Measurements from ENCODE around the gene DDIT4. TPM values are rescaled to one million over a fixed set of nuclear protein-coding genes. Genes with fewer than 3 reads are reported as not detected.

Gene DDIT4
- total and polyA plus RNA-seq, 9 of the 15 experiments (the other 6 are each of a cell fraction or from before 2014, with no cell fraction given), result 8.2 to 675 (median 159) TPM

DNA sequence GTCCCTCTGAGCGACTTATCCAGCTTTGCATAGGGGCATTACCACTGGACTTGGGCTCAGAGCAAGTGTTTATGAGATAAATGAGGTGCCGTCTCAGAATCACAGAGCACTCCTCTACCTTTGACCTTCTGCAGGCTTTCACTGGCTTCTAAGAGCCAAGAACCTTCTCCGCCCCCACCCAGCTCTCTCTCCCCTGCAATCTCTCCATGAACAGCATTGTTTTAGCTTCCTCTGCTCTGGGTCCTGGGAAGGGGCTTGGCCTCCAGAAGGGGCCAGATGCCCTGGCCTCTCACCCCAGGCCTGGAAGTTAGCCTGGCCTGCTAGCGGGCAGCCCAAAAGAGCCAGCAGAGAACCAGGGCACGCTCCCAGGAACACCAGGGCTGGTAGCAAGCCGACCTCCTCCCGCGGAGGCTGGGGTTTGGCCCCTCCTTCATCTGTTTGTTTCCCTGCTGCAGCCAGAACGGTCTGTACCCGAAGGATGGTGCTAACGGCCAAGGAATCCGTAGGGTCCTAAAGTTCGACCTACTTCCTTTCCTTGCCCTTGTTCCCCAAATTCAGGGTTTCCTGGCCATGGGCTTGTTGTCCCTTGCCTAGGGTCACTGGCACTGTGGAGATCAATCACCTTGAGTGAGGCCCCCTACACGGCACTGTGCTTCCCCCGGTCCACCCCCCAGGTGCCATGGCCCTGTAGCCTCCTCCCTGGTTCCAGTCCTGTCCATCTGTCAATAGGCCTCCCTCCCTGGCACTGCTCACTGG, 18.7 kb upstream of the DDIT4 start (continued):
- peak; percentile 18 for TF ChIP-seq CCNT2 (IDR thresholded peaks at IDR 0.05; ENCODE audit: borderline replicate concordance, extremely low read depth, insufficient read length, low read depth, low read length)
- no peak for TF ChIP-seq ZEB2 (IDR thresholded peaks at IDR 0.05)
- TF ChIP-seq MTF1 (CRISPR knock-in tag; IDR thresholded peaks at IDR 0.05; ENCODE audit: borderline replicate concordance), result no peak
- TF ChIP-seq XRCC4 (IDR thresholded peaks at IDR 0.05; ENCODE audit: extremely low read depth, insufficient read depth, insufficient read length), result no peak
- TF ChIP-seq POLR3G (IDR thresholded peaks at IDR 0.05; ENCODE audit: extremely low read depth, insufficient read length, insufficient replicate concordance), result no peak
- TF ChIP-seq MAZ (CRISPR knock-in tag; conservative IDR thresholded peaks at IDR 0.05 in 1 of 2, IDR thresholded peaks at IDR 0.05 in 1 of 2), result peak; percentile 84 to 90; a peak in 3 of 4 replicates
- TF ChIP-seq ZNF75A (CRISPR knock-in tag; IDR thresholded peaks at IDR 0.05), result 0 out of 2 replicates have a peak, but pooled peaks have one; percentile 39
- peak; percentile 12; the same call in 1 of the 2 replicates for TF ChIP-seq ZNF24 (IDR thresholded peaks at IDR 0.05)
- TF ChIP-seq CHD2 (IDR thresholded peaks at IDR 0.05; ENCODE audit: low read depth, low read length), result 0 out of 2 replicates have a peak, but pooled peaks have one; percentile 23
- 0 out of 2 replicates have a peak, but pooled peaks have one; percentile 32 for TF ChIP-seq ESRRA (IDR thresholded peaks at IDR 0.05; ENCODE audit: borderline replicate concordance, low read depth)
- TF ChIP-seq, protein P1, sequence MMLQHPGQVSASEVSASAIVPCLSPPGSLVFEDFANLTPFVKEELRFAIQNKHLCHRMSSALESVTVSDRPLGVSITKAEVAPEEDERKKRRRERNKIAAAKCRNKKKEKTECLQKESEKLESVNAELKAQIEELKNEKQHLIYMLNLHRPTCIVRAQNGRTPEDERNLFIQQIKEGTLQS (IDR thresholded peaks at IDR 0.05), result no peak
- TF ChIP-seq, protein P1 (CRISPR knock-in tag; conservative IDR thresholded peaks at IDR 0.05), result no peak
- no peak for TF ChIP-seq SRSF9 (IDR thresholded peaks at IDR 0.05; ENCODE audit: borderline replicate concordance, low read depth, low read length)
- TF ChIP-seq, protein P2, sequence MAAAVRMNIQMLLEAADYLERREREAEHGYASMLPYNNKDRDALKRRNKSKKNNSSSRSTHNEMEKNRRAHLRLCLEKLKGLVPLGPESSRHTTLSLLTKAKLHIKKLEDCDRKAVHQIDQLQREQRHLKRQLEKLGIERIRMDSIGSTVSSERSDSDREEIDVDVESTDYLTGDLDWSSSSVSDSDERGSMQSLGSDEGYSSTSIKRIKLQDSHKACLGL (CRISPR knock-in tag; IDR thresholded peaks at IDR 0.05; ENCODE audit: borderline replicate concordance, poor library complexity, severe bottlenecking), result no peak
- 0 out of 2 replicates have a peak, but pooled peaks have one; percentile 54 for TF ChIP-seq PHB (CRISPR knock-in tag; IDR thresholded peaks at IDR 0.05)
- TF ChIP-seq NFRKB (IDR thresholded peaks at IDR 0.05; ENCODE audit: low read depth), result peak; percentile 72; the same call in 1 of the 2 replicates
- peak; percentile 44; the same call in 1 of the 2 replicates for TF ChIP-seq RNF2 (IDR thresholded peaks at IDR 0.05)
- no peak for TF ChIP-seq RFX1 (IDR thresholded peaks at IDR 0.05)
